Esophagus squamous epithelium (tissue), 5 donors: ENCODE data around the gene PAPPA. TPM values are rescaled to one million over a fixed set of nuclear protein-coding genes. Genes with fewer than 3 reads are reported as not detected.

Source experiments
- DNase-seq: peaks from one replicate; lab custom pipeline; 2025; lab: John Stamatoyannopoulos, UW
- H3K27ac ChIP-seq, 4 donors: fragments of 200-600 bp; sonication (generic); one replicate each; pipeline ENCODE4 v1.5.1; 2016 to 2019; ENCODE audit warnings: mild to moderate bottlenecking in 1 of 4
- H3K27me3 ChIP-seq, 4 donors: fragments of 200-600 bp; sonication (generic); 1 replicate in 3 of 4; 2 replicates in 1 of 4; pipeline versions ENCODE4 v1.5.1 to v1.6.0; 2017 to 2021; ENCODE audit warnings: antibody characterized with exemption in 1 of 4
- H3K36me3 ChIP-seq, 3 donors: fragments of 200-600 bp; sonication (generic); one replicate each; pipeline ENCODE4 v1.5.1; 2016 to 2019
- H3K4me1 ChIP-seq, 3 donors: fragments of 200-600 bp; sonication (generic); one replicate each; pipeline ENCODE4 v1.5.1; 2017 to 2019
- H3K4me3 ChIP-seq, 4 donors: fragments of 200-600 bp; sonication (generic); 1 replicate in 3 of 4; 2 replicates in 1 of 4; pipeline ENCODE4 v1.5.1; 2016 to 2019; ENCODE audit warnings: mild to moderate bottlenecking in 2 of 4, moderate library complexity in 1 of 4
- H3K9me3 ChIP-seq, 3 donors: fragments of 200-600 bp; sonication (generic); one replicate each; pipeline ENCODE4 v1.5.1; 2016 to 2019
- CTCF ChIP-seq, 6 experiments: fragments of 450-650 bp in 4 of 6; fragments of 200-600 bp in 2 of 6; sonication (generic) in 2 of 6; IDR thresholded peaks; one replicate each; pipeline ENCODE4 v1.5.1; 2016 to 2019; ENCODE audit warnings: antibody characterized with exemption in 6 of 6, mild to moderate bottlenecking in 4 of 6, moderate library complexity in 4 of 6
- POLR2A ChIP-seq, 4 donors: fragments of 450-650 bp; IDR thresholded peaks; one replicate each; pipeline ENCODE4 v1.6.1; 2017; ENCODE audit warnings: antibody characterized with exemption in 4 of 4, mild to moderate bottlenecking in 4 of 4, moderate library complexity in 3 of 4
- WGBS, 2 donors: methylation state at CpG; one replicate each; pipeline ENCODE4 v1.1.5; 2018; 5-methylcytosine and 5-hydroxymethylcytosine counted together
- intact Hi-C: fragments of 100-400 bp; cut with DNase I; formaldehyde crosslinking; loops from one replicate; pipeline ENCODE4 v1.15.0; 2022
- total RNA-seq, 4 donors: library from RNA; depleted of rRNA; stranded (reverse); fragments of >200 nt; gene quantifications; one replicate each; pipeline ENCODE4 v1.1.0, GENCODE V29; 2016
- donor health status: DM: yes; HTN: yes; CAD: no.

Gene PAPPA
- total RNA-seq, 4 donors from 2014 or later = 8.3 to 13.7 (median 11.4) TPM

GRCh38 chr9:116332090-116332489, 178.5 kb downstream of the PAPPA start:
- 90 to 92% methylated on average over 4 to 6 of the region's 6 CpGs for WGBS, 2 donors
- Histone ChIP-seq H3K27me3 (no peaks in the 10 kb centered on the region), H3K36me3 (peaks cover 0 to 7% (median 3%) of the 10 kb centered on the region in 3 donors), H3K27ac (no peak overlapping the region), H3K4me1 (peaks cover 0 to 11% (median 0%) of the 10 kb centered on the region in 3 donors), H3K9me3 (no peaks in the 10 kb centered on the region), H3K4me3 (no peak overlapping the region)
- intact Hi-C loops = no loop called here
- DNase-seq = no peak
- TF ChIP-seq POLR2A (IDR thresholded peaks at IDR 0.05) = no peak
- no peak for TF ChIP-seq CTCF (IDR thresholded peaks at IDR 0.05)

GRCh38 chr9:116333254-116333653, 179.7 kb downstream of the PAPPA start:
- DNase-seq = no peak
- Histone ChIP-seq H3K27ac (no peak overlapping the region), H3K9me3 (no peaks in the 10 kb centered on the region), H3K36me3 (peaks cover 0 to 7% (median 3%) of the 10 kb centered on the region in 3 donors), H3K4me1 (no peaks in the 10 kb centered on the region), H3K27me3 (peaks cover 0 to 3% (median 0%) of the 10 kb centered on the region in 4 donors), H3K4me3 (no peak overlapping the region)
- TF ChIP-seq POLR2A (IDR thresholded peaks at IDR 0.05) (no peak), CTCF (IDR thresholded peaks at IDR 0.05) (no peak)
- intact Hi-C loops = no loop called here
- 89 to 93% methylated on average over 2 to 3 of the region's 3 CpGs for WGBS, 2 donors

GRCh38 chr9:116334546-116335150, 181.1 kb downstream of the PAPPA start:
- Histone ChIP-seq H3K4me1 (no peaks in the 10 kb centered on the region), H3K9me3 (no peaks in the 10 kb centered on the region), H3K27ac (no peak overlapping the region), H3K36me3 (peaks cover 0 to 7% (median 3%) of the 10 kb centered on the region in 3 donors), H3K4me3 (no peak overlapping the region), H3K27me3 (peaks cover 0 to 3% (median 0%) of the 10 kb centered on the region in 4 donors)
- TF ChIP-seq POLR2A (IDR thresholded peaks at IDR 0.05) = no peak
- TF ChIP-seq CTCF (IDR thresholded peaks at IDR 0.05) = no peak
- intact Hi-C loops = no loop called here
- WGBS, 2 donors = 51 to 74% methylated on average over 10 to 11 of the region's 19 CpGs
- DNase-seq = no peak

- Histone ChIP-seq H3K36me3 (peaks cover 0 to 7% (median 3%) of the 10 kb centered on the region in 3 donors), H3K4me1 (no peaks in the 10 kb centered on the region), H3K9me3 (no peaks in the 10 kb centered on the region), H3K4me3 (no peak overlapping the region), H3K27ac (no peak overlapping the region), H3K27me3 (peaks cover 0 to 3% (median 0%) of the 10 kb centered on the region in 4 donors)
- intact Hi-C loops = no loop called here
- no peak for DNase-seq
- 70 to 85% methylated on average over 4 of the region's 4 CpGs for WGBS, 2 donors
- TF ChIP-seq POLR2A (IDR thresholded peaks at IDR 0.05) (no peak), CTCF (IDR thresholded peaks at IDR 0.05) (no peak)
Observed at GRCh38 chr9:116335392-116335791, 181.8 kb downstream of the PAPPA start.

- Histone ChIP-seq H3K4me1 (no peaks in the 10 kb centered on the region), H3K27ac (no peak overlapping the region), H3K36me3 (peaks cover 0 to 7% (median 3%) of the 10 kb centered on the region in 3 donors), H3K9me3 (no peaks in the 10 kb centered on the region), H3K27me3 (peaks cover 0 to 3% (median 0%) of the 10 kb centered on the region in 4 donors), H3K4me3 (no peak overlapping the region)
- intact Hi-C loops = no loop called here
- TF ChIP-seq POLR2A (IDR thresholded peaks at IDR 0.05) (no peak), CTCF (IDR thresholded peaks at IDR 0.05) (no peak)
- 72 to 81% methylated on average over 7 of the region's 7 CpGs for WGBS, 2 donors
- no peak for DNase-seq
Observed at GRCh38 chr9:116336133-116336862, 182.7 kb downstream of the PAPPA start.
